Tibial nerve (tissue), 4 donors: ENCODE results near the gene NLRP6. TPM values are rescaled to one million over a fixed set of nuclear protein-coding genes. Genes with fewer than 3 reads are reported as not detected.
"Not testable (repeated sequence)": the region's sequence is repeated elsewhere in the genome, so short reads cannot be mapped to it uniquely, and the experiment has no call there.

Experiments used
- DNase-seq, 2 donors: peaks; one replicate each; pipeline ENCODE4 v3.0.0-alpha.2; 2019; ENCODE audit warnings: low spot score in 2 of 2
- H3K27ac ChIP-seq, 4 donors: fragments of 200-600 bp; sonication (generic) in 3 of 4; one replicate each; pipeline ENCODE4 v1.5.1; 2017 to 2019; ENCODE audit warnings: mild to moderate bottlenecking in 1 of 4
- H3K27me3 ChIP-seq, 2 donors: fragments of 200-600 bp; sonication (generic) in 1 of 2; one replicate each; pipeline versions ENCODE4 v1.5.1 to v1.6.0; 2017 to 2019
- H3K36me3 ChIP-seq, 3 donors: fragments of 200-600 bp; sonication (generic); one replicate each; pipeline ENCODE4 v1.5.1; 2018 to 2019
- H3K4me1 ChIP-seq, 4 donors: fragments of 200-600 bp; sonication (generic) in 3 of 4; one replicate each; pipeline ENCODE4 v1.5.1; 2017 to 2019
- H3K4me3 ChIP-seq, 4 donors: fragments of 200-600 bp; sonication (generic) in 3 of 4; one replicate each; pipeline ENCODE4 v1.5.1; 2017 to 2019; ENCODE audit warnings: mild to moderate bottlenecking in 1 of 4, moderate library complexity in 1 of 4
- H3K9me3 ChIP-seq, 4 donors: fragments of 200-600 bp; sonication (generic) in 3 of 4; one replicate each; pipeline ENCODE4 v1.5.1; 2017 to 2019
- EP300 ChIP-seq, 2 donors: sonication (generic); formaldehyde crosslinking; IDR thresholded peaks; one replicate each; pipeline ENCODE4 v1.6.1; 2017; ENCODE audit warnings: antibody characterized with exemption in 2 of 2, mild to moderate bottlenecking in 1 of 2
- POLR2A ChIP-seq, 2 donors: fragments of 450-650 bp; IDR thresholded peaks; one replicate each; pipeline ENCODE4 v1.6.1; 2017; ENCODE audit warnings: antibody characterized with exemption in 2 of 2, mild to moderate bottlenecking in 2 of 2, moderate library complexity in 2 of 2
- WGBS, 2 donors: methylation state at CpG; one replicate each; pipeline ENCODE4 v1.1.5; 2018; 5-methylcytosine and 5-hydroxymethylcytosine counted together
- total RNA-seq, 4 donors: library from RNA; depleted of rRNA; stranded (reverse); fragments of >200 nt; gene quantifications; one replicate each; pipeline ENCODE4 v1.1.0, GENCODE V29; 2016
- TF ChIP-seq, protein P1 (sequence below), 5 experiments: fragments of 200-600 bp in 3 of 5; fragments of 450-650 bp in 2 of 5; sonication (generic) in 3 of 5; IDR thresholded peaks; one replicate each; pipeline ENCODE4 v1.5.1; 2016 to 2019; ENCODE audit warnings: antibody characterized with exemption in 5 of 5, mild to moderate bottlenecking in 3 of 5, moderate library complexity in 2 of 5

The NLRP6 gene
- total RNA-seq, 4 donors from 2014 or later: 1.0 to 3.3 (median 1.7) TPM

DNA sequence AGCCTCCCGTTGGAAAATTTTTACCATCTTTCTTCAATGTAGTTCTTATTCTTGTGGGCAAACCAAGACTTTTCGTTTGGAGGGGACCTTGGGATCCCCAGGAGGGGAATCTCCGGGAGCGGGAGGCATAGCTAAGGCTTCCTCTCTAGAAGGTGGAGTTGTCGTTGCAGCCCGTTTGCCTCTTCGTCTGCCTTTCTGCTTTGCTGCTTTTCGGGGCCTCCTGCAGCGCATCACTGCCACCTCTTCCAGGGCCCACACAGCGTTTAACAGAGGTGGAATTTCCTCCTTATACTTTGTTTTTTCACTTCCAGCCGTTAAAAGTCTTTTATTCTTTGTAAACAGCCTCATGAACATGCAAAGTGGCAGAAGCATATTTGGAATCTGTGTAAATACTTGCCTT is 45.9 kb downstream of the NLRP6 start:
- no peak for DNase-seq
- WGBS, 2 donors: 55 to 72% methylated on average over 11 of the region's 11 CpGs
- Histone ChIP-seq H3K4me3 (no peak overlapping the region), H3K9me3 (no peaks in the 10 kb centered on the region), H3K27ac (peak overlapping the region; percentile 74 to 97 (median 94)), H3K4me1 (peaks cover 4 to 56% (median 44%) of the 10 kb centered on the region in 4 donors), H3K27me3 (no peaks in the 10 kb centered on the region), H3K36me3 (peaks cover 0 to 4% (median 0%) of the 10 kb centered on the region in 3 donors)
- TF ChIP-seq EP300 (IDR thresholded peaks at IDR 0.05): no peak
- TF ChIP-seq, protein P1, sequence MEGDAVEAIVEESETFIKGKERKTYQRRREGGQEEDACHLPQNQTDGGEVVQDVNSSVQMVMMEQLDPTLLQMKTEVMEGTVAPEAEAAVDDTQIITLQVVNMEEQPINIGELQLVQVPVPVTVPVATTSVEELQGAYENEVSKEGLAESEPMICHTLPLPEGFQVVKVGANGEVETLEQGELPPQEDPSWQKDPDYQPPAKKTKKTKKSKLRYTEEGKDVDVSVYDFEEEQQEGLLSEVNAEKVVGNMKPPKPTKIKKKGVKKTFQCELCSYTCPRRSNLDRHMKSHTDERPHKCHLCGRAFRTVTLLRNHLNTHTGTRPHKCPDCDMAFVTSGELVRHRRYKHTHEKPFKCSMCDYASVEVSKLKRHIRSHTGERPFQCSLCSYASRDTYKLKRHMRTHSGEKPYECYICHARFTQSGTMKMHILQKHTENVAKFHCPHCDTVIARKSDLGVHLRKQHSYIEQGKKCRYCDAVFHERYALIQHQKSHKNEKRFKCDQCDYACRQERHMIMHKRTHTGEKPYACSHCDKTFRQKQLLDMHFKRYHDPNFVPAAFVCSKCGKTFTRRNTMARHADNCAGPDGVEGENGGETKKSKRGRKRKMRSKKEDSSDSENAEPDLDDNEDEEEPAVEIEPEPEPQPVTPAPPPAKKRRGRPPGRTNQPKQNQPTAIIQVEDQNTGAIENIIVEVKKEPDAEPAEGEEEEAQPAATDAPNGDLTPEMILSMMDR (IDR thresholded peaks at IDR 0.05): no peak
- no peak for TF ChIP-seq POLR2A (IDR thresholded peaks at IDR 0.05)

DNA sequence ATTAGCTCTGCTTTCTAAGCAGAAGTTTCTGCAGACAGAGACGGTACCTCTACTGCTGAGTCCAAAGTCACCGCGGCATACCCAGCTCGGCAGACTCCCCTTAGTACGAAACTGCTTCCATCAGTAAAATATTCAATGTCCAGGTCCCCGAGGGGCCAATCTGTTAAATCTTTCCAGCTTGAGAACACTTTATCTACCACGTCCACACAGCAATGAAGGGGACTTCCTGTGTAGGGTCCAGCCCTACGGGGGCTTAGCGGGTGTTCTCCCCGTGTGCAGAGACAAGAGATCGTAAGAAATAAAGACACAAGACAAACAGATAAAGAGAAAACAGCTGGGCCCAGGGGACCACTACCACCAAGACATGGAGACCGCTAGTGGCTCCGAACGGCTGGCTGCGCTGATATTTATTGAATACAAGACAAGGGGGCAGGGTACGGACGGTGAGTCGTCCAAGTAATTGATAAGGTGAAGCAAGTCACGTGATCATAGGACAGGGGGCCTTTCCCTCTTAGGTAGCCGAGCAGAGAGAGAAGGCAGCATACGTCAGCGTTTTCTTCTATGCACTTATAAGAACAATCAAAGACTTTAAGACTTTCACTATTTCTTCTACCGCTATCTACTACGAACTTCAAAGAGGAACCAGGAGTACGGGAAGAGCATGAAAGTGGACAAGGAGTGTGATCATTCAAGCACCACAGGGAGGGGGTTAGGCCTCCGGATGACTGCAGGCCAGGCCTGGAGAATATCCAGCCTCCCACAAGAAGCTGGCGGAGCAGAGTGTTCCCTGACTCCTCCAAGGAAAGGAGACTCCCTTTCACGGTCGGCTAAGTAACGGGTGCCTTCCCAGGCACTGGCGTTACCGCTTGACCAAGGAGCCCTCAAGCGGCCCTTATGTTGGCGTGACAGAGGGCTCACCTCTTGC is 46.6 kb downstream of the NLRP6 start:
- not testable (repeated sequence) for H3K36me3 ChIP-seq, H3K27me3 ChIP-seq, H3K4me3 ChIP-seq, H3K9me3 ChIP-seq
- Histone ChIP-seq H3K27ac (peak overlapping the region; percentile 86 to 97 (median 94)), H3K4me1 (peaks cover 4 to 56% (median 45%) of the 10 kb centered on the region in 4 donors)
- WGBS, 2 donors: 50 to 53% methylated on average over 27 to 29 of the region's 34 CpGs
- peak; percentile 36 to 60 for DNase-seq

DNA sequence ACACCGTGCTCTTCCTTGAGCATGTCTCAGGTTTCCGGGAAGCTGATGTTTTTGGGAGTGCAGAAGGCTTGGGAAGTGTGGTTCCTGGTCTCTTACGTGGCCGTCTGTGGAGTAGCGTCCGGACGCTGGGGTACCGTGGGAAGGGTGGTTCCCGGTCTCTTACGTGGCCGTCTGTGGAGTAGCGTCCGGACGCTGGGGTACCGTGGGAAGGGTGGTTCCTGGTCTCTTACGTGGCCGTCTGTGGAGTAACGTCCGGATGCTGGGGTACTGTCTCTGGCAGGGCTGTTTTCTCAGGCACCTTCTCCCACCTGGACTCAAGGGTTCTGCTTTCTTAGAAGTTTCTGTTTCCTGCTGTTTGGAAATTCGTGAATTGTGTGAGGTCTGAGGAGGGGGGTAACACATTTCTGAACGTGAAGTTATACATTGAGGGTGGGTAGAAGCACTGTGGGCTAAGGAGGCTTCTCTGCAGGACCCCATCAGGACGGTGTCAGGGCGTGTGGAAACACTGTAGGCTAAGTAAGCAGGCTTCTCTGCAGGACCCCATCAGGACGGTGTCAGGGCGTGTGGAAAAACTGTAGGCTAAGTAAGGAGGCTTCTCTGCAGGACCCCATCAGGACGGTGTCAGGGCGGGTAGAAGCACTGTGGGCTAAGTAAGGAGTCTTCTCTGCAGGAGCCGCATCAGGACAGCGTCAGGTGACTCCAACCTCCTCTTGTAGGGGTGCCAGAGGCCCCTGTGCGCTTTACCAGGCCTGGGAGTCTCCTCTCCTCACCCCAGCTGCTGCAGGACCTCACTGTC is 47.8 kb downstream of the NLRP6 start:
- no peak overlapping the region for H3K4me3 ChIP-seq
- H3K27me3 ChIP-seq: no peaks in the 10 kb centered on the region
- no peaks in the 10 kb centered on the region for H3K36me3 ChIP-seq
- TF ChIP-seq POLR2A (IDR thresholded peaks at IDR 0.05): no peak
- TF ChIP-seq, protein P1 (IDR thresholded peaks at IDR 0.05): no peak
- no peak for TF ChIP-seq EP300 (IDR thresholded peaks at IDR 0.05)
- peaks cover 4 to 61% (median 44%) of the 10 kb centered on the region in 4 donors for H3K4me1 ChIP-seq
- peak overlapping the region; percentile 86 to 97 (median 94) for H3K27ac ChIP-seq
- no peaks in the 10 kb centered on the region for H3K9me3 ChIP-seq
- peak in 1 of 2 donors; percentile 13 for DNase-seq
- 85 to 89% methylated on average over 30 of the region's 30 CpGs for WGBS, 2 donors

DNA sequence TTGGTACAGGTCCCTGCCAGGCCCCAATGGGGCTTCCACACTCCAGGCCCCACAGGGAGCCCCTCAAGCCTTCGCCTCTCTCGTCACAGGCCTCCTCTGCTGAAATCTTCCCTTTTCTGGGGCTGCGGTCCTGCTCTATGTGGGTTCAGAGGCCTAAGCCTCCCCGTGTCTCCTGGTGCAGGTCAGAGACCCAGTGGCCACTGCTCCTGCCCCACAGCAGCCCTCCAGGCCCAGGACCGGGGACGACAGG is 48.3 kb downstream of the NLRP6 start:
- TF ChIP-seq, protein P1 (IDR thresholded peaks at IDR 0.05): no peak
- TF ChIP-seq POLR2A (IDR thresholded peaks at IDR 0.05): no peak
- Histone ChIP-seq H3K27me3 (no peaks in the 10 kb centered on the region), H3K27ac (peak overlapping the region; percentile 86 to 97 (median 94)), H3K9me3 (no peaks in the 10 kb centered on the region), H3K4me1 (peaks cover 4 to 61% (median 44%) of the 10 kb centered on the region in 4 donors), H3K4me3 (no peak overlapping the region), H3K36me3 (no peaks in the 10 kb centered on the region)
- WGBS, 2 donors: 44 to 45% methylated on average over 6 of the region's 6 CpGs
- no peak for DNase-seq

DNA sequence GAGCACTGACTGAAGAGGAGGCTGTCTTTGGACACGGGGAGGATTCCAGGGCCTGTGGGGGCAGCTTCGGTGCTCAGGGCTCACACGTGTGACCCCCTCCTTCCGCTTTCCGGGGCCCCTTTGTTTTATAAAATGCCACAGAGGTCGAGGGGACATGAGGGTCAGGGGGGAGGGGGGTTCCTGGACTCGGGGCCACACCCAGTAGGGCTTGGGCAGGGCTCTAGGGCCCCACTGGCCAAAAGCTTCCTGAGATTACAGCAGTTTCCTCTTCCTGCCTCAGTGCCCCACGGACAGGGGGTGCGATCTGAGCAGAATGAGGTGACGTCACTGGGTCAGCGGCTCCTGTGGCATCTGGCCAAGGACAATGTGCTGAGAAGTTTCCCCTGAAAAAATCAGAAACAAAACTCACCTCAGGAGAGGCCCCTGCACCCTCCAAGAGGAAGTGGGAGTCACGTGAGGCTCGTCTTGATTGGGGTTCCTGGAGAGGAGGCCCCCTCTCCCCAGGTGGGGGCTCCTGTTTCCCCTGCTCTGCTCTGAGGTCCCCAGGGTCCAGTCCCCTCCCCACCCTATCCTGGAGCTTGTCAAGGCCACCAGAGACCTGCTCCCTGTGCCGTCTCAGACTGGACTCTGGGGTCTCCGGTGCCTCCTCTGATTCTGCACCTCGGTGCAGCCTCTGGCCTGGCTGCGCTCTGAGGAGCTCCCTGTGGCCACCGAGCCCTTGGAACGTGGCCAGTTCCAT is 48.8 kb downstream of the NLRP6 start:
- TF ChIP-seq POLR2A (IDR thresholded peaks at IDR 0.05): peak in 1 of 2 donors; percentile 43
- TF ChIP-seq EP300 (IDR thresholded peaks at IDR 0.05): peak; percentile 69 to 83
- TF ChIP-seq, protein P1 (IDR thresholded peaks at IDR 0.05): no peak
- Histone ChIP-seq H3K4me1 (peaks cover 4 to 61% (median 44%) of the 10 kb centered on the region in 4 donors), H3K9me3 (no peaks in the 10 kb centered on the region), H3K27ac (peak overlapping the region; percentile 86 to 97 (median 94)), H3K27me3 (no peaks in the 10 kb centered on the region), H3K36me3 (no peaks in the 10 kb centered on the region), H3K4me3 (peak overlapping the region in 2 of 4 donors; percentile 7 to 23)
- WGBS, 2 donors: 2 to 5% methylated on average over 18 to 19 of the region's 19 CpGs
- peak; percentile 81 to 91 for DNase-seq
